GM10266 (cell line): ENCODE data around the gene RASAL3.
"Not testable (repeated sequence)": the region's sequence is repeated elsewhere in the genome, so short reads cannot be mapped to it uniquely, and the experiment has no call there.

ENCODE experiments used
- DNase-seq: peaks from one replicate; pipeline ENCODE4 v3.0.0; 2012; ENCODE audit errors: extremely low spot score
- TF ChIP-seq, protein P1 (sequence below): IDR thresholded peaks from 2 replicates; pipeline ENCODE4 v1.5.1; 2012; ENCODE audit warnings: mild to moderate bottlenecking, low read depth; ENCODE audit not compliant: control insufficient read depth, insufficient read depth; ENCODE audit errors: missing control alignments

RASAL3 gene

GRCh38 chr19:15479391-15480345 is 15.3 kb upstream of the RASAL3 start, which contains the start of gene PGLYRP2:
Gene PGLYRP2, minus strand, starts transcription at chr19:15479501. Its CDS starts 130 bp downstream, at chr19:15479371.
- DNase-seq = peak; percentile 18

DNA sequence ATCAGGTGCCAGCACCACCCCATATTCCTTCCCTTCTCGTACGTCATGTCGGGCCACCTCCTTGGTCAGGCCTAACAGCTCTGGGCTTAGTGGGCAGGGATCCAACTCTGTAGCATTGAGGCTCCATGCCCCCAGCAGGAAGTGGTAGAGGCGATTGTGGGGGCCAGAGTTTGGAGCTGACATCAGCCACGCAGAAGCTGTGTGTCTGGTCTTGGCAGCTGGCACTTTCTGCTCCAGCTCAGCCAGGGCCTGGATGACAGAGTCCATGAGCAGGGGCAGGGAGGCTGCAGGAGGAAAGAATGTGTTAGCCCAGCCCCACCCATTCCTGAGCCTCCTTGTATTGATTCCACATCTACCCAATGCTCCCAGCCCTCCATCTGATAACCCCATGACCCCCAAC is 12.0 kb upstream of the RASAL3 start:
- no peak for DNase-seq
- TF ChIP-seq, protein P1, sequence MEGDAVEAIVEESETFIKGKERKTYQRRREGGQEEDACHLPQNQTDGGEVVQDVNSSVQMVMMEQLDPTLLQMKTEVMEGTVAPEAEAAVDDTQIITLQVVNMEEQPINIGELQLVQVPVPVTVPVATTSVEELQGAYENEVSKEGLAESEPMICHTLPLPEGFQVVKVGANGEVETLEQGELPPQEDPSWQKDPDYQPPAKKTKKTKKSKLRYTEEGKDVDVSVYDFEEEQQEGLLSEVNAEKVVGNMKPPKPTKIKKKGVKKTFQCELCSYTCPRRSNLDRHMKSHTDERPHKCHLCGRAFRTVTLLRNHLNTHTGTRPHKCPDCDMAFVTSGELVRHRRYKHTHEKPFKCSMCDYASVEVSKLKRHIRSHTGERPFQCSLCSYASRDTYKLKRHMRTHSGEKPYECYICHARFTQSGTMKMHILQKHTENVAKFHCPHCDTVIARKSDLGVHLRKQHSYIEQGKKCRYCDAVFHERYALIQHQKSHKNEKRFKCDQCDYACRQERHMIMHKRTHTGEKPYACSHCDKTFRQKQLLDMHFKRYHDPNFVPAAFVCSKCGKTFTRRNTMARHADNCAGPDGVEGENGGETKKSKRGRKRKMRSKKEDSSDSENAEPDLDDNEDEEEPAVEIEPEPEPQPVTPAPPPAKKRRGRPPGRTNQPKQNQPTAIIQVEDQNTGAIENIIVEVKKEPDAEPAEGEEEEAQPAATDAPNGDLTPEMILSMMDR = no peak

More at GRCh38 chr19:15479391-15480345, 15.3 kb upstream of the RASAL3 start, which contains the start of gene PGLYRP2:
- TF ChIP-seq, protein P1 = peak; percentile 16

DNA sequence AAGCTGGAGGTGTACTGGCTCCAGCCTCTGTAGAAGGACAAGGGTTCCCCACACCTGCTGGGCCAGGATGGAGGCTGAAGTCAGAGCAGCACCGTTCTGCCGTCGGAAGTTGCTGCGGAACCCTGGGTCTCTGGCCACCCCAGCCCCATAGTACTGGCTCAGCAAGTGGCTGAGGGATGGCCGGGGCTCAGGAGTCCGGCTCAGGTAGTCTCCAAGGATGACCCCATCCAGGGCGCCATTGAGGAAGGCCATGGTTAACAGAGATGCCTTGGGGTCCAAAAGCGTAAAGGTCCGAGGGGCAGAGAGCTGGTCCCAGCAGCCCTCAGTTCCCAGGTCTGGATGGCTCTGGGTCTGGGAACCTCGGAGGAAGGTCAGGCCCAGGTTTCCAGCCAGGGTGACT is 11.3 kb upstream of the RASAL3 start:
- no peak for DNase-seq
- TF ChIP-seq, protein P1 = no peak

DNA sequence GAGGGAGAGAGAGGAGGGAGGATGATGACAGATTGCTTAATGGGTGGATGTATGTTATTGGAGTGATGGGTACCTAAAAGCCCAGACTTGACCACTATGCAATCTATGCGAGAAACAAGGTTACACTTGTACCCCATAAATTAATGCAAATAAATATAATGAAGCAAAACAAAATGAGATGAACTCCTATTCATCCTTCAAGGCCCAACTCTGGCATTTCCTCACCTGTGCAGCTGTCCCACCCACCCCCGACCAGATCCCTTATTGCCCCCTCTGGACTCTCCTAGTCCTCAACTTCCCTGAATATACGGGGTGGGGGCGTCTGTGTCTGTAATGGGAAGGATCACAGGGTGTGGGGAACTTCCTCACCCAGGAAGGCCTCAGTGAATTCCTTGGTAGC is 10.8 kb upstream of the RASAL3 start:
- TF ChIP-seq, protein P1 = no peak

DNA sequence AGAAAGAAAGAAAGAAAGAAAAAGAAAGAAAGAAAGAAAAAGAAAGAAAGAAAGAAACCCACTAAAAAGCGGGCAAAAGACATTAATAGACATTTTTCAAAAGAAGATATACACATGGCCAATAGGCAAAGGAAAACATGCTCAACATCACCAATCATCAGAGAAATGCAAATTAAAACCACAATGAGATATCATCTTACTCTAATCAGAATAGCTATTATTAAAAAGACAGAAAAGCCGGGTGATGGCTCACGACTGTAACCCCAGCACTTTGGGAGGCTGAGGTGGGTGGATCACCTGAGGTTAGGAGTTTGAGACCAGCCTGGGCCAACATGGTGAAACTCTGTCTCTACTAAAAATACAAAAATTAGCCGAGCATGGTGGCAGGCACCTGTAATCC is 9.5 kb upstream of the RASAL3 start:
- not testable (repeated sequence) for DNase-seq

More for the DNA sequence above, 10.8 kb upstream of the RASAL3 start:
- no peak for DNase-seq

GRCh38 chr19:15471639-15472101 is 7.3 kb upstream of the RASAL3 start:
- TF ChIP-seq, protein P1 = no peak
- DNase-seq = no peak

DNA sequence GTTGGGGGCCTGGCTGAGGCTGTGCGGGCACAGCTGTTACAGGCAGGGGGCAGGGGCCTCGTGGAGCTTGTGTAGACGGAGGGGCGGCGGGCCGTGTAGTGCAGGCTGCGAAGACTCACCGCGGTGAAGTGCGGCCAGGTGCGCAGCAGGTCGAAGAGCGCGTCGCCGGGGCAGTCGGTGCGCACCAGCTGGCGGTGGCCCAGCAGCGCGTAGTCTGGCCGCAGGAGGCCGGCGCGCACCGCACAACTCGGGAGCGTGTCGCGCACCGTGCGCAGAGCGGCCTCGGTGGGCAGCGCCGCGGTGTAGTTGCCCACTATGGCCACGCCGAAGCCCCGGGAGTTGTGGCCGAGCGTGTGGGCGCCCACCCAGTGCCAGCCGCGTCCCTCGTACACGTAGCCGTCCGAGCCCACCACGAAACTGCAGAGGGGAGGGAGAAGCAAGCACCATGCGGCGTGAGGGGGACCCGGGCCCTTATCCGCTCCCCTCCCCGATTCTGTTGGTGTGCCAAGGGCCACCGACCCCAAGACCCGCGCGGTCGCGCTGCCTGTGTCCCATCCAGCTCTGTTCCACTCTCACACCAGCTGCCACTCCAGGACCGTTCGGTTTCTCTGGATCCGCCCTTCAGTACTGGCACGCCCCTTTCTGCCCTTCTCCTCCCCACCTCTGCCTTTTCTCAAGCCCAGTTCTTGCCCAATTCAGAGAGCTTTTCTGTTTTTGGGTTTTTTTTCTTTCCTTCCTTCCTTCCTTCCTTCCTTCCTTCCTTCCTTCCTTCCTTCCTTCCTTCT is 5.4 kb upstream of the RASAL3 start:
- DNase-seq = peak; percentile 33
- TF ChIP-seq, protein P1 = no peak
